Kidney (tissue), 14 donors: ENCODE measurements around the gene PRM3. TPM values are rescaled to one million over a fixed set of nuclear protein-coding genes. Genes with fewer than 3 reads are reported as not detected.

Experiments used
- DNase-seq, 5 donors: peaks; one replicate each; pipeline ENCODE4 v3.0.0-alpha.2; 2013 to 2020
- FAIRE-seq: peaks from 2 replicates; lab custom pipeline; 2012; peaks lifted over from hg19 to GRCh38; lab: Jason Lieb, UNC
- H3K27ac ChIP-seq, 2 donors: one replicate each; pipeline ENCODE4 v1.7.0; 2013; ENCODE audit warnings: low read depth in 2 of 2, low read length in 2 of 2, inconsistent platforms in 1 of 2
- H3K27me3 ChIP-seq: one replicate; pipeline ENCODE4 v1.7.1; 2013; ENCODE audit warnings: low read length, inconsistent platforms; ENCODE audit not compliant: control insufficient read depth, insufficient read depth
- H3K36me3 ChIP-seq, 3 donors: one replicate each; pipeline versions ENCODE4 v1.7.0 to v1.7.1; 2013; ENCODE audit warnings: low read length in 3 of 3, control low read depth in 1 of 3, inconsistent platforms in 1 of 3; ENCODE audit not compliant: insufficient read depth in 3 of 3, control insufficient read depth in 2 of 3
- H3K4me1 ChIP-seq, 3 donors: one replicate each; pipeline versions ENCODE4 v1.7.0 to v1.7.1; 2013; ENCODE audit warnings: low read length in 3 of 3, inconsistent platforms in 1 of 3, low read depth in 1 of 3; ENCODE audit not compliant: control insufficient read depth in 2 of 3, insufficient read depth in 2 of 3
- H3K4me3 ChIP-seq, 3 donors: one replicate each; pipeline versions ENCODE4 v1.7.0 to v1.8.1; 2013; ENCODE audit warnings: low read length in 3 of 3, control low read depth in 1 of 3, inconsistent platforms in 1 of 3
- H3K9ac ChIP-seq, 3 donors: one replicate each; pipeline versions ENCODE4 v1.7.0 to v1.7.1; 2013; ENCODE audit warnings: low read length in 3 of 3, control low read depth in 1 of 3, inconsistent platforms in 1 of 3
- H3K9me3 ChIP-seq, 3 donors: one replicate each; pipeline versions ENCODE4 v1.7.0 to v1.7.1; 2013; ENCODE audit warnings: low read length in 3 of 3, control low read depth in 1 of 3, inconsistent platforms in 1 of 3; ENCODE audit not compliant: control insufficient read depth in 2 of 3, insufficient read depth in 1 of 3
- CTCF ChIP-seq: IDR thresholded peaks from 3 replicates; pipeline ENCODE4 v1.5.1; 2012; ENCODE audit warnings: mild to moderate bottlenecking, moderate library complexity, borderline replicate concordance; ENCODE audit not compliant: insufficient read depth; ENCODE audit errors: extremely low read depth
- intact Hi-C: fragments of 100-400 bp; cut with DNase I; formaldehyde crosslinking; loops from one replicate; pipeline ENCODE4 v1.11.1; 2022
- polyA plus RNA-seq: library from polyadenylated mRNA; stranded (reverse); fragments of 350-450 nt; fragmentation: Illumina TruSeq; extraction: RNeasy Lipid Tissue Mini Kit (QIAGEN cat#74804); gene quantifications from one replicate; pipeline ENCODE4 v1.2.3, GENCODE V29; 2014; ENCODE audit warnings: low read depth, low replicate concordance; ENCODE audit not compliant: insufficient read depth
- total RNA-seq: library from RNA; stranded (reverse); fragmentation: NEBNext Ultra II Directional; extraction: Animal tissue kit (Norgen Biotek cat#: 25700); gene quantifications from one replicate; pipeline ENCODE4 v1.2.1, GENCODE V29; 2021
- donor health status: control.
- donor health status: control.
- donor health status: control.
- donor health status: control.
- donor health status: control.
- donor health status: DM: yes; HTN: yes; CAD: no.
- donor health status: Normal renal cell carcinoma (clear cell type).

PRM3 gene
- total and polyA plus RNA-seq, 2 donors from 2014 or later = not detected

DNA sequence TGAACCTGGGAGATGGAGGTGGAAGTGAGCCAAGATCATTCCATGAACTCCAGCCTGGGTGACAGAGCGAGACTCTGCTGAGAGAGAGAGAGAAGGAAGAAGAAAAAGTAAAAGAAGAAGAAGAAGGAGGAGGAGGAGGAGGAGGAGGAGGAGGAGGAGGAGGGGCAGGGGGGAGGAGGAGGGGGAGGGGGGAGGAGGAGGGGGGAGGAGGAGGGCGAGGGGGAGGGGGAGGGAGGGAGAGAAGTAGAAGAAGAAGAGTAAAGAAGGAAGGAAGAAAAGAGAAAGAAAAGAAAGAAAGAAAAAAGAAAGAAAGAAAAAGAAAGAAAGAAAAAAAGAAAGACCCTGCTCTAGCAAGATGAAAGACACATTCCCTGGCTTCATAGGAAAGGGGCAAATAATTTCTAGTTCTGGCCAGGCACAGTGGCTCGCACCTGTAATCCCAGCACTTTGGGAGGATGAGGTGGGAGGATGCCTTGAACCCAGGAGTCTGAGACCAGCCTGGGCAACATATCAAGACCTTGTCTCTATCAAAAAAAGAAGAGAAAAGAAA lies 41.1 kb downstream of the PRM3 start:
- FAIRE-seq (no peak), DNase-seq (no peak)
- no peaks in the 10 kb centered on the region for H3K36me3 ChIP-seq
- H3K4me1 ChIP-seq = peaks cover 0 to 5% (median 0%) of the 10 kb centered on the region in 3 donors
- no peak overlapping the region for H3K4me3 ChIP-seq
- no peak overlapping the region for H3K9ac ChIP-seq
- TF ChIP-seq CTCF = no peak
- H3K27me3 ChIP-seq = no peaks in the 10 kb centered on the region
- H3K27ac ChIP-seq = no peak overlapping the region
- intact Hi-C loops = no loop called here
- H3K9me3 ChIP-seq = no peaks in the 10 kb centered on the region

DNA sequence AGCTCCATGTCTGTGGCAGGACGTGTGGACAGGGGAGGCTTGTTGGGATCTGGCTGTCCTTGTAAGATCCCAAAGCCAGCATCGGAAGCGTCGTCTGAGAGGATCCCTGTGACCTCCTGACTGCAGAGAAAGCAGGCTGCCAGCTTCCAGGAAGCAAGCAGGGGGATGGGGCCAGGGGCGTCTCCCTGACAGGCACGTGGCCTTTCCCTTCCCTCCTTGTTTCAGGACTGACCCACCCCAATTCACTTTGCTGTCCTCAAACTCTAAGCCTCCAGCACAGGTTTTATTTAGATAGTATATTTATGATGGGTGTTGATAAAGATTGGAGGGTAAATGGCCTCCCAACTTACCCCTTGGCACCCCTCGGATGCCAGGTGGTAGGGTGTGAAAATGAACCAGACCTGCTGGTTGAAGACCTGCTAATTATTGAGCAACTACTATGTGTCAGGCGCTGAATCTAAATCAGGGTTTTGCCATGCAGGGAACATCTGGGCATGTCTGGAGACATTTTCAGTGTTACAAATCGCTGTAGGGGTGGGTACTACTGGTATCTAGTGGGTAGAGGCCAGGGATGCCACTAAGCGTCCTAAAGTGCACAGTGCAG lies 42.0 kb downstream of the PRM3 start:
- DNase-seq = no peak
- H3K36me3 ChIP-seq = no peaks in the 10 kb centered on the region
- H3K27me3 ChIP-seq = no peaks in the 10 kb centered on the region
- no peak for FAIRE-seq
- intact Hi-C loops = no loop called here
- peaks cover 0 to 5% (median 0%) of the 10 kb centered on the region in 3 donors for H3K4me1 ChIP-seq
- no peak overlapping the region for H3K4me3 ChIP-seq
- TF ChIP-seq CTCF = no peak
- H3K9ac ChIP-seq = no peak overlapping the region
- no peaks in the 10 kb centered on the region for H3K9me3 ChIP-seq
- H3K27ac ChIP-seq = no peak overlapping the region

GRCh38 chr16:11229906-11230305 lies 43.5 kb downstream of the PRM3 start:
- TF ChIP-seq CTCF = no peak
- FAIRE-seq = no peak
- H3K27me3 ChIP-seq = no peaks in the 10 kb centered on the region
- no peak overlapping the region for H3K27ac ChIP-seq
- H3K36me3 ChIP-seq = no peaks in the 10 kb centered on the region
- intact Hi-C loops = no loop called here
- no peak overlapping the region for H3K9ac ChIP-seq
- no peaks in the 10 kb centered on the region for H3K9me3 ChIP-seq
- H3K4me3 ChIP-seq = no peak overlapping the region
- peaks cover 0 to 4% (median 0%) of the 10 kb centered on the region in 3 donors for H3K4me1 ChIP-seq
- no peak for DNase-seq
